ENCODE measurements around the gene SLC22A16.
"Not testable (repeated sequence)": the region's sequence is repeated elsewhere in the genome, so short reads cannot be mapped to it uniquely, and the experiment has no call there.

The SLC22A16 gene

GRCh38 chr6:110512991-110513390 is 36.6 kb upstream of the SLC22A16 start:
- Histone ChIP-seq H3K4me3 (ENCODE audit: low read depth in 1 of 2, low read length in 2 of 2) (no peak overlapping the region), H3K9me3 (ENCODE audit: control insufficient read depth in 1 of 2, low read length in 2 of 2) (no peaks in the 10 kb centered on the region), H3K36me3 (ENCODE audit: control insufficient read depth in 1 of 2, insufficient read depth in 2 of 2, low read length in 2 of 2) (no peaks in the 10 kb centered on the region), H3K4me1 (ENCODE audit: control insufficient read depth in 1 of 2, insufficient read depth in 2 of 2, low read length in 2 of 2) (peaks cover 3 to 6% of the 10 kb centered on the region in 2 donors), H3K27ac (ENCODE audit: low read length) (no peak overlapping the region), H3K27me3 (ENCODE audit: low read depth, low read length) (no peaks in the 10 kb centered on the region)

DNA sequence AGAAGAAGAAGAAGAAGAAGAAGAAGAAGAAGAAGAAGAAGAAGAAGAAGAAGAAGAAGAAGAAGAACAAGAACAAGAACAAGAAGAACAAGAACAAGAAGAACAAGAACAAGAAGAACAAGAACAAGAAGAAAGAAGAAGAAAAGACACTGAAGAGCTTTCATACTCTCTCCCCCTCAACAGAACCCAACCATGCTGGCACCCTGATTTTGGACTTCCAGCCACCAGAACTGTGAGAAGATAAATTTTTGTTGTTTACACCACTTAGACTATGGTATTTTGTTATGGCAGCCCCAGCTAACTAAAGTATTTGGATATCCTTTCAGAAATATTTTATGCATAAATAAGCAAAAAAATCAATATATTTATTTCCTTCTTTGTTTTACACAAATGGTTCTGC is 36.1 kb upstream of the SLC22A16 start:
- H3K27me3 ChIP-seq (ENCODE audit: low read depth, low read length); H3K4me1 ChIP-seq (ENCODE audit: control insufficient read depth in 1 of 2, insufficient read depth in 2 of 2, low read length in 2 of 2); H3K36me3 ChIP-seq (ENCODE audit: control insufficient read depth in 1 of 2, insufficient read depth in 2 of 2, low read length in 2 of 2); H3K27ac ChIP-seq (ENCODE audit: low read length); H3K9me3 ChIP-seq (ENCODE audit: control insufficient read depth in 1 of 2, low read length in 2 of 2); H3K4me3 ChIP-seq (ENCODE audit: low read depth in 1 of 2, low read length in 2 of 2): not testable (repeated sequence)

DNA sequence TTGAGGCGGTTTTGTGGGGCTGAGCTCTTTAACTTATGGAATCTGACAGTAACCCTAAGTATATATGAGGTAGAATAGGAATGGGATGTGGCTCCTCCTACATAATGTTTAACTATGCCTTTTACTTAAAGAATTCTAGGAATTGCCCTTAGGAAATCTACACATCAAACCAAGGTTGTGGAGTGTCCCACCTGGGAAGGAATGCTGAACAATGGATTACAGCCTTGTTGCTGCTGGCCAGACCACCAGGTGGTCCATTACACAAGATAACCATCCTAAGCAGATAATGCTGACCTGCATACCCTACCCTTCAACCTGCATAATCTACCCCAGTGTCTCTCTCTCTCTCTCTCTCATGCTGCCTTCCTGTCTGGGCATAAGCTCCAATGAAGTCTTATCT is 35.0 kb upstream of the SLC22A16 start:
- H3K27ac ChIP-seq (ENCODE audit: low read length): no peak overlapping the region
- H3K4me1 ChIP-seq (ENCODE audit: control insufficient read depth in 1 of 2, insufficient read depth in 2 of 2, low read length in 2 of 2): no peaks in the 10 kb centered on the region
- H3K4me3 ChIP-seq (ENCODE audit: low read depth in 1 of 2, low read length in 2 of 2): no peak overlapping the region
- H3K36me3 ChIP-seq (ENCODE audit: control insufficient read depth in 1 of 2, insufficient read depth in 2 of 2, low read length in 2 of 2): no peaks in the 10 kb centered on the region
- no peaks in the 10 kb centered on the region for H3K9me3 ChIP-seq (ENCODE audit: control insufficient read depth in 1 of 2, low read length in 2 of 2)
- no peaks in the 10 kb centered on the region for H3K27me3 ChIP-seq (ENCODE audit: low read depth, low read length)

GRCh38 chr6:110509617-110510241 is 33.3 kb upstream of the SLC22A16 start:
- Histone ChIP-seq H3K4me3 (ENCODE audit: low read depth in 1 of 2, low read length in 2 of 2) (no peak overlapping the region), H3K4me1 (ENCODE audit: control insufficient read depth in 1 of 2, insufficient read depth in 2 of 2, low read length in 2 of 2) (no peaks in the 10 kb centered on the region), H3K9me3 (ENCODE audit: control insufficient read depth in 1 of 2, low read length in 2 of 2) (no peaks in the 10 kb centered on the region), H3K36me3 (ENCODE audit: control insufficient read depth in 1 of 2, insufficient read depth in 2 of 2, low read length in 2 of 2) (no peaks in the 10 kb centered on the region), H3K27ac (ENCODE audit: low read length) (no peak overlapping the region), H3K27me3 (ENCODE audit: low read depth, low read length) (no peaks in the 10 kb centered on the region)

GRCh38 chr6:110504891-110505290 is 28.5 kb upstream of the SLC22A16 start:
- not testable (repeated sequence) for H3K36me3 ChIP-seq (ENCODE audit: control insufficient read depth in 1 of 2, insufficient read depth in 2 of 2, low read length in 2 of 2); H3K27me3 ChIP-seq (ENCODE audit: low read depth, low read length); H3K4me1 ChIP-seq (ENCODE audit: control insufficient read depth in 1 of 2, insufficient read depth in 2 of 2, low read length in 2 of 2); H3K4me3 ChIP-seq (ENCODE audit: low read depth in 1 of 2, low read length in 2 of 2); H3K27ac ChIP-seq (ENCODE audit: low read length); H3K9me3 ChIP-seq (ENCODE audit: control insufficient read depth in 1 of 2, low read length in 2 of 2)

- Histone ChIP-seq H3K4me1 (ENCODE audit: control insufficient read depth in 1 of 2, insufficient read depth in 2 of 2, low read length in 2 of 2) (no peaks in the 10 kb centered on the region), H3K27me3 (ENCODE audit: low read depth, low read length) (no peaks in the 10 kb centered on the region), H3K27ac (ENCODE audit: low read length) (no peak overlapping the region), H3K36me3 (ENCODE audit: control insufficient read depth in 1 of 2, insufficient read depth in 2 of 2, low read length in 2 of 2) (no peaks in the 10 kb centered on the region), H3K9me3 (ENCODE audit: control insufficient read depth in 1 of 2, low read length in 2 of 2) (no peaks in the 10 kb centered on the region), H3K4me3 (ENCODE audit: low read depth in 1 of 2, low read length in 2 of 2) (no peak overlapping the region)
Measured at GRCh38 chr6:110495949-110496348, 19.5 kb upstream of the SLC22A16 start.

DNA sequence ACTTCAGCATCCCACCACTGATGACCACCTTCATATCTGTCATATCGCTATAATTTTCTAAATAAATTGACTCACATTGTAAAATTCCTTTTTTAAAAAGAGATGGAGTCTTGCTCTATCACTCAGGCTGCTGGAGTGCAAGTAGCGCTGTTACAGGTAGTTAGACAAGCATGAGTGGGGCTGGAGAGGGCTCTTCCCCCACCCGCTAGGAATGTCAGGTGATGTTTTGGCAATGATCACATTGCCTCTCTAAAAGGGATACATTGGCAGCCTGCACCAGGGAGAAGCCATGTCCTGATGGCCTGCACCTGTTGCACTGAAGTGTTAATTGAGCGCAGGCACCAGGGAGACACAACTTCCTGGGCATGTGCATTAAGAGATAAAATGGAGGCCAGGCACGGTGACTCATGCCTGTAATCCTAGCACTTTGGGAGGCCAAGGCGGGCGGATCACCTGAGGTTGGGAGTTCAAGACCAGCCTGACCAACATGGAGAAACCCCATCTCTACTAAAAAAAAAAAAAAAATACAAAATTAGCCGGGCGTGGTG is 16.9 kb upstream of the SLC22A16 start:
- no peaks in the 10 kb centered on the region for H3K9me3 ChIP-seq (ENCODE audit: control insufficient read depth in 1 of 2, low read length in 2 of 2)
- no peaks in the 10 kb centered on the region for H3K36me3 ChIP-seq (ENCODE audit: control insufficient read depth in 1 of 2, insufficient read depth in 2 of 2, low read length in 2 of 2)
- H3K27ac ChIP-seq (ENCODE audit: low read length): no peak overlapping the region

GRCh38 chr6:110492584-110492983 is 16.2 kb upstream of the SLC22A16 start:
- H3K4me3 ChIP-seq (ENCODE audit: low read depth in 1 of 2, low read length in 2 of 2): no peak overlapping the region
- H3K4me1 ChIP-seq (ENCODE audit: control insufficient read depth in 1 of 2, insufficient read depth in 2 of 2, low read length in 2 of 2): no peaks in the 10 kb centered on the region
- H3K27me3 ChIP-seq (ENCODE audit: low read depth, low read length): no peaks in the 10 kb centered on the region
- no peaks in the 10 kb centered on the region for H3K36me3 ChIP-seq (ENCODE audit: control insufficient read depth in 1 of 2, insufficient read depth in 2 of 2, low read length in 2 of 2)
- no peak overlapping the region for H3K27ac ChIP-seq (ENCODE audit: low read length)
- H3K9me3 ChIP-seq (ENCODE audit: control insufficient read depth in 1 of 2, low read length in 2 of 2): no peaks in the 10 kb centered on the region

More for the DNA sequence above, 16.9 kb upstream of the SLC22A16 start:
- Histone ChIP-seq H3K27me3 (ENCODE audit: low read depth, low read length) (no peaks in the 10 kb centered on the region), H3K4me3 (ENCODE audit: low read depth in 1 of 2, low read length in 2 of 2) (no peak overlapping the region), H3K4me1 (ENCODE audit: control insufficient read depth in 1 of 2, insufficient read depth in 2 of 2, low read length in 2 of 2) (no peaks in the 10 kb centered on the region)

GRCh38 chr6:110491644-110492317 is 15.4 kb upstream of the SLC22A16 start:
- Histone ChIP-seq H3K4me3 (ENCODE audit: low read depth in 1 of 2, low read length in 2 of 2) (no peak overlapping the region), H3K27me3 (ENCODE audit: low read depth, low read length) (no peaks in the 10 kb centered on the region), H3K36me3 (ENCODE audit: control insufficient read depth in 1 of 2, insufficient read depth in 2 of 2, low read length in 2 of 2) (no peaks in the 10 kb centered on the region), H3K9me3 (ENCODE audit: control insufficient read depth in 1 of 2, low read length in 2 of 2) (no peaks in the 10 kb centered on the region), H3K27ac (ENCODE audit: low read length) (no peak overlapping the region), H3K4me1 (ENCODE audit: control insufficient read depth in 1 of 2, insufficient read depth in 2 of 2, low read length in 2 of 2) (no peaks in the 10 kb centered on the region)

GRCh38 chr6:110491299-110491643 is 14.9 kb upstream of the SLC22A16 start:
- H3K27me3 ChIP-seq (ENCODE audit: low read depth, low read length): no peaks in the 10 kb centered on the region
- H3K4me1 ChIP-seq (ENCODE audit: control insufficient read depth in 1 of 2, insufficient read depth in 2 of 2, low read length in 2 of 2): no peaks in the 10 kb centered on the region
- H3K4me3 ChIP-seq (ENCODE audit: low read depth in 1 of 2, low read length in 2 of 2): no peak overlapping the region
- no peak overlapping the region for H3K27ac ChIP-seq (ENCODE audit: low read length)
- H3K9me3 ChIP-seq (ENCODE audit: control insufficient read depth in 1 of 2, low read length in 2 of 2): no peaks in the 10 kb centered on the region
- no peaks in the 10 kb centered on the region for H3K36me3 ChIP-seq (ENCODE audit: control insufficient read depth in 1 of 2, insufficient read depth in 2 of 2, low read length in 2 of 2)

DNA sequence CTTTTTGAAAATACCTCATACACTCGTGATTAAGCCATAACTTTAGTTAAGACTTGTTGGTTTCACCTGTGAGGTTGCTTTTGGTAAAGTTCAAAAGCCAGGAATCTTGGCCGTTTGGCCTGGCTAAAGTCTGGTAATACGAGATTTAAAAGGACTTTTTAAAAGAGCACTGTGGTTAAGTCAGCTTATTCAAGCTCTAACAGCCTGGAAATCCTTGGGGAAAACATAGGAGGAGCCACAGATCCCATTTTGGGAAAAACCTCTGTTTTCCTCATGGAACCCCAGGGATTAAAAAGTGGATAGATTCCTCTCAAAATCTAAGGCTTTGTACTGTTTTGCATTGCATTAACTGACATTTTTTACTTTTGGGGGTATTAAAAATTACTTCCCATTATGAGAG is 13.7 kb upstream of the SLC22A16 start:
- Histone ChIP-seq H3K27ac (ENCODE audit: low read length) (no peak overlapping the region), H3K9me3 (ENCODE audit: control insufficient read depth in 1 of 2, low read length in 2 of 2) (no peaks in the 10 kb centered on the region), H3K36me3 (ENCODE audit: control insufficient read depth in 1 of 2, insufficient read depth in 2 of 2, low read length in 2 of 2) (no peaks in the 10 kb centered on the region), H3K4me3 (ENCODE audit: low read depth in 1 of 2, low read length in 2 of 2) (no peak overlapping the region), H3K27me3 (ENCODE audit: low read depth, low read length) (no peaks in the 10 kb centered on the region), H3K4me1 (ENCODE audit: control insufficient read depth in 1 of 2, insufficient read depth in 2 of 2, low read length in 2 of 2) (no peaks in the 10 kb centered on the region)

All from muscle layer of duodenum (tissue), 2 donors.